ENCODE measurements around the gene ZNF408. TPM values are rescaled to one million over a fixed set of nuclear protein-coding genes. Genes with fewer than 3 reads are reported as not detected.

Gene ZNF408
- total and polyA plus RNA-seq, 10 donors = 4.7 to 17.4 (median 10.1) TPM

GRCh38 chr11:46680164-46680760 lies 20.6 kb upstream of the ZNF408 start:
- TF ChIP-seq, protein P1, sequence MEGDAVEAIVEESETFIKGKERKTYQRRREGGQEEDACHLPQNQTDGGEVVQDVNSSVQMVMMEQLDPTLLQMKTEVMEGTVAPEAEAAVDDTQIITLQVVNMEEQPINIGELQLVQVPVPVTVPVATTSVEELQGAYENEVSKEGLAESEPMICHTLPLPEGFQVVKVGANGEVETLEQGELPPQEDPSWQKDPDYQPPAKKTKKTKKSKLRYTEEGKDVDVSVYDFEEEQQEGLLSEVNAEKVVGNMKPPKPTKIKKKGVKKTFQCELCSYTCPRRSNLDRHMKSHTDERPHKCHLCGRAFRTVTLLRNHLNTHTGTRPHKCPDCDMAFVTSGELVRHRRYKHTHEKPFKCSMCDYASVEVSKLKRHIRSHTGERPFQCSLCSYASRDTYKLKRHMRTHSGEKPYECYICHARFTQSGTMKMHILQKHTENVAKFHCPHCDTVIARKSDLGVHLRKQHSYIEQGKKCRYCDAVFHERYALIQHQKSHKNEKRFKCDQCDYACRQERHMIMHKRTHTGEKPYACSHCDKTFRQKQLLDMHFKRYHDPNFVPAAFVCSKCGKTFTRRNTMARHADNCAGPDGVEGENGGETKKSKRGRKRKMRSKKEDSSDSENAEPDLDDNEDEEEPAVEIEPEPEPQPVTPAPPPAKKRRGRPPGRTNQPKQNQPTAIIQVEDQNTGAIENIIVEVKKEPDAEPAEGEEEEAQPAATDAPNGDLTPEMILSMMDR (IDR thresholded peaks at IDR 0.05 in 8 of 11, conservative IDR thresholded peaks at IDR 0.05 in 3 of 11) = no peak
- no peak for TF ChIP-seq POLR2A (IDR thresholded peaks at IDR 0.05)
- peak in 1 of 3 donors; percentile 19 for TF ChIP-seq POLR2AphosphoS5 (IDR thresholded peaks at IDR 0.05)
- 84 to 93% (median 87%) methylated on average over 9 to 21 of the region's 21 CpGs for WGBS, 5 donors

DNA sequence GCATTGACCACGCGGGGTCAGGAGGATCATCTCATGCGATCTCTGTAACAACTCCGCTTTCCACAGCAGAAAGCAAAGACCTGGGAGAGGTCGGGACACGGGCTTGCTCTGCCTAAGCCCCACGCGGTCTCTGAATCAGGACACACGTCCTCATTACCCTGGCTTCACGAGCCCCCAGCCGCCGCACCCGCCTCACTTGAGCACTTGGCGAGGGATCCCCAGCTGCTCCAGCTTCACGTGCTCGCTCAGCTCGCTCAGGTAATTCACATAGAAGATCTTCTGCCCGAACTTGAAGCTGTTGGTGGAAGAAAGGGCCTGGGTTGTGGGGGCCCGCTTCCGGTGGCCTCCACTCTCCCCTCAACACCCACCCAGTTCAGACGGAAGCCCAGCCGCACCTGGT lies 20.0 kb upstream of the ZNF408 start:
- Histone ChIP-seq H3K27ac (peak overlapping the region in 2 of 8 donors; percentile 28 to 78), H3K27me3 (replicated peaks in 1 of 7) (no peaks in the 10 kb centered on the region), H3K36me3 (peaks cover 8 to 99% (median 68%) of the 10 kb centered on the region in 6 donors), H3K4me3 (no peak overlapping the region), H3K4me1 (peaks cover 15 to 71% (median 38%) of the 10 kb centered on the region in 6 donors), H3K9me3 (no peaks in the 10 kb centered on the region)
- TF ChIP-seq, protein P1 (IDR thresholded peaks at IDR 0.05 in 8 of 11, conservative IDR thresholded peaks at IDR 0.05 in 3 of 11) = no peak
- TF ChIP-seq POLR2AphosphoS5 (IDR thresholded peaks at IDR 0.05) (no peak), POLR2A (IDR thresholded peaks at IDR 0.05) (no peak)
- 90 to 95% (median 92%) methylated on average over 21 to 22 of the region's 22 CpGs for WGBS, 5 donors
- DNase-seq = peak; percentile 70
- intact Hi-C loops (cut with DNase I; ENCODE audit: low total_unique reads) = no loop called here

More at GRCh38 chr11:46680164-46680760, 20.6 kb upstream of the ZNF408 start:
- Histone ChIP-seq H3K9me3 (no peaks in the 10 kb centered on the region), H3K36me3 (peaks cover 8 to 93% (median 63%) of the 10 kb centered on the region in 6 donors), H3K27ac (peak overlapping the region in 2 of 8 donors; percentile 28 to 78), H3K27me3 (replicated peaks in 1 of 7) (no peaks in the 10 kb centered on the region), H3K4me3 (no peak overlapping the region), H3K4me1 (peaks cover 19 to 71% (median 40%) of the 10 kb centered on the region in 6 donors)
- peak; percentile 52 for DNase-seq
- intact Hi-C loops (cut with DNase I; ENCODE audit: low total_unique reads) = no loop called here

DNA sequence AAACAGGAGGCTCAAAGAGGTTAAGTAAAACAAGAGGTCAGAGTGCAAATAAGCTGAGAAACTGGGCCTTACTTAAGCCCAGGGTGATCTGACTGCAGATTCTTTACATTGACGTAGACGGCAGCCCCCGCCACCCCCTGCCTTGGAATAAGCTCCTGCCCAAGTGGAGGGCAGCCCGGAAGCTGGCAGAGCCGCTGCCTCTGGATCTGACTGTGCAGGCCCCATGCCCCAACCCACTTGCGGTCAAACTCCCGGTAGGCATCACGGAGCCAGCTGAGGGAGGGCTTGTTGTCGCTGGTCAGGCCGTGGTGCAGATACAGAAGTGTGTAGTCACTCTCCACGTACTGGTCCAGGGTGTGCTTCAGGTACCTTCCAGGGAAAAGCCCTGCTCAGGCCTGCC lies 19.0 kb upstream of the ZNF408 start:
- peak overlapping the region in 2 of 8 donors; percentile 7 to 78 for H3K27ac ChIP-seq
- H3K27me3 ChIP-seq (replicated peaks in 1 of 7) = no peaks in the 10 kb centered on the region
- 90 to 98% (median 96%) methylated on average over 3 to 11 of the region's 11 CpGs for WGBS, 5 donors
- peaks cover 8 to 100% (median 78%) of the 10 kb centered on the region in 6 donors for H3K36me3 ChIP-seq
- H3K4me1 ChIP-seq = peaks cover 9 to 71% (median 33%) of the 10 kb centered on the region in 6 donors
- intact Hi-C loops (cut with DNase I; ENCODE audit: low total_unique reads) = no loop called here
- no peaks in the 10 kb centered on the region for H3K9me3 ChIP-seq
- DNase-seq = no peak
- TF ChIP-seq POLR2A (IDR thresholded peaks at IDR 0.05) (no peak), POLR2AphosphoS5 (IDR thresholded peaks at IDR 0.05) (no peak)
- TF ChIP-seq, protein P1 (IDR thresholded peaks at IDR 0.05 in 8 of 11, conservative IDR thresholded peaks at IDR 0.05 in 3 of 11) = no peak
- no peak overlapping the region for H3K4me3 ChIP-seq

Measured in spleen (tissue), 11 donors.